HK-2 (cell line): ENCODE measurements around the gene TEX35.

Source experiments
- DNase-seq: peaks from one replicate; pipeline ENCODE4 v3.0.0-alpha.2; 2018; ENCODE audit not compliant: unreplicated experiment

The TEX35 gene

DNA sequence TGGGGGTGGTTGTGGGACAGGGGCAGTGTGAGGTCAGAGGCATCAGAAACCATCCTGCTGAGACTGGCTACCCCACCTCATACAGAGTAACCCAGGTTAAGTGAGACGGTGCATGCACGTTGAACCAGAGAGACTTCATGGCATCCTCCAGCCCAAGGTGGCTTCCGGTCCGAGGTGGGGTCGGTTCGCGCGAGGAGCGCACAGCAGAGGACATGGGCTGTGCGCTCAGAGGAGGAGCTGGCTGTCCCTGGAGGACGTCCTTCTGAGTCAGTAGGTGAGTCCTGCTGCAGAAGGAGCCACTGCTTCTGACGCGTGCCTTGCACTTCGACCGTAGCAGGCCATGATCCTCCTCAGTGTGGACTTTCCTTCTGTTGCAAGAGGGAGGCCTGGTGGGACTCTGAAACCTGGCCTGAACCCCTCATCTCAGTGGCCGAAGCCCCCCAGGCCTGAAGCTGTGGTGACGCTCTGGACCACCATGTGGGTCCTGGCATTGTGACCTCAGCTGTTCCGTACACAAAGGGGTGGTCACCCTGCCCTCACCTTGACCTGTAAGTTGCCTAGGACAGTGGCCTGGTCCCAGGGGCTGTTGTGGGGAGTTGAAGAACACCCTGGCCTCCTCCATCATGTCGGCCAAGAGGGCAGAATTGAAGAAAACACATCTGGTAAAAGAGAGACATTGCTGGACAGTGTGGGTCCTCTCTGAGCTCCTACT lies at the start of gene TEX35:
Gene TEX35, plus strand, starts transcription at position 544 of the 712 bp plus-strand sequence. Its CDS starts 80 bp downstream, at position 624.
- no peak for DNase-seq

DNA sequence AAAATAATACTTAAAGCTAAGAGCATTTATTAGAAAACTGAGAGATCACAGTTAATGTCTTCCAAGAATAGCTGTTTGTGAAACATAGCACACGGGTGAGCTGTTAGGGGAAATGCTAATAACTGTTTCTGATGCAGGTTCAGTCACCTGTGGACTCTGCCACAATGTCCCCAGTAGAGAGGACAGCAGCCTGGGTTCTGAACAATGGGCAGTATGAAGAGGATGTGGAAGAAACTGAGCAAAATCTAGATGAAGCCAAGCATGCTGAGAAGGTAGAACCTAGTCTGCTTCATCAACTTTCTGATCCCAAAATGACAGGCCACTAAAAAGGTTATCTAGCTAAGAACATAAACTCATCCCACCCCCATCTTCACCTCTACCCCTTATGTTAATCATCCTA lies 48.8 kb upstream of the TEX35 start:
- no peak for DNase-seq

DNA sequence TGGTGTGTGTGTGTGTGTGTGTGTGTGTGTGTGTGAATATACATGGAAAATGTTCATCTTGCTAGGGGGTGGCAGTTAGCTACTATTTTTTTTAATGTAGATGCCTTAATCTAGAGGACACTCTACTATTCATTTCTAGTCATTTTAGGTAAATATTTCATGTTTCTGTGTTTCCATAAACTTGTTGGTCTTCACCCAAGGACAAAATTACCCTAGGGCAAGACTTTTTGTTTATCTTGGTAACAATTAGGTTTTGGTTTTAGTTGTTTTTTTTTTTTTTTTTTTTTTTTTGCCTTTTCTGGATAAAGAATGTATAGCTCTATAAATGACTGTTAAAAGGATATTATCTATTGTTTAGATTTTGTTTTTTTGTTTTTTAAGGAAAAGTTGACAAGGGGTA lies 48.3 kb upstream of the TEX35 start:
- no peak for DNase-seq

DNA sequence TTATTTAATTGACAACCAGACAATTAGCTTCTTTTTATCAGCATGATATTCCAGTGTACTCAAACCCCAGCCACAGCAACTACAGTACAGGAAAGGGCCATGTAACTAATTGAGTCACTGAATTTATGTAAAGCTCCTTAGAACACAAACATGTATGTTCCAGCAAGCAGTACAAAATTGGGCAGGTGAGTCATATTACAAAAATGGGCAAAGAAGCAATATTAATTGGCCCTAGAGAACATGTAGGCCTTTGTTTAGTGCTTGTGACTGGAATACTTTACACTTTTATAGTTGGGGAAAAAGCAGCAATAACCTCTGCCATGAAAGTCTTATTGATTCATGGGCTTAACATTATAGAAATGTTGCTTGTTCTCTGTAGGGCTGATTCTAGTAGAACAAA lies 47.9 kb upstream of the TEX35 start:
- no peak for DNase-seq

DNA sequence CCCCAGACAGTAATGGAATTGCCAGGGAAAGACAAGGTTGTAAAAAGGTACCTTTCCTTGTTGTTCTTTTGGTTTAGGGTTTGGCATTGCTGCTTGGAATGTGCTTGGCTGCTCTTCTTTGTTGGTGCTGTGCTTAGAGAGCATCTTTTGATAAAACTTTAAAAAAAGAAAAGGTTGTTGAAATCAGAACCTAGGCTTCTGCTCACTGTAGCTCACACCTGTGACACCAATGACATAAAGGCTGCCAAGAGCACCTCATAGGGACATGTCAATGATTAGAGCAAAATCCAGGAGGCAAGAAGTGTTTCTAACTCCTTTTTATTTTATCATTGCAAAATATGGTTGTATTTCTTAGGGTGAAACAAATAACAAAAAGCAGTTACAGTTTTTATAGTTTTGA lies 45.1 kb upstream of the TEX35 start:
- no peak for DNase-seq

DNA sequence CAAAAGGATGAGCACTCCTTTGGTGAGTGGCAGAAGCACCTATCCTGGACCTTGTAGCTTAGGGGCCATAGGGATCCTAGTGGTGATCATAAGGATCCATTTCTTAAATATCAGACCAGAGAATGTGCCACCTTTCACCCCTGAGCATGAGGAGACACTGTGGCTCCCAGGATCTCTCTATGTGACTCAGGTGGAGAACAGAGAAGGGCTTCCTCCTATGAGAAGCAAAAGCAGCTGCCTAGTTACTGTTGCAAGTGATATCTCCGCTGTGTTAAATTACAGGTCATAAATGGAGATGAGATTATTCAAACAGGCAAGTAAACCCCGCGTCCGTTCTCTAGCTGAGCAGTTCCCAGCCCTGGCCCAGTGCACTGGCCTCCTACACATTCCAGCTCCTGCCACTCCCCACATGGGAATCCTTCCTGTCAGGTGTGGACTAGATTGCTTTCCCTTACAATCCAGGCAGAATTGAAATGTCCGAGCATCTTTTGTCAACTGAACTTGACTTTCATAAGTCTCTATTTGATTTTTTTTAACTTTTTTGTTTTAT lies 42.4 kb upstream of the TEX35 start:
- no peak for DNase-seq

DNA sequence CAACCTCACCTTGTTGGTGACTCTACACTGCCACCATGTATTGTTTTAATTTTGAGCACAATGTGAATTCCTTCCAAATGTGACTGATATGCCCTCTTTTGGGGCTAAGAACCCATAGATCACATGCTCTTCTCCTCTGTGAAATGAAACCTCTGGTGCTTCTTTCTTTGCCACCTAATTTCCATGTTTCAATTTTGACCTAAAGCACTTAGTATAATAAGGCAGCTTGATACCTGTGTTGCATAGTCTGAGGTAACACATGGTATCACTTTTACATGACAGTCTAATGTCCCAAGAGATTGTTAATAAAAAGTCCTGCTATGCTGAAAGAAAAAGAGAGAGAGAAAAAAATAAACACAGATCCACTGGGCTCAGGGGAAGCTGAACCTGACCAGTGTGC lies 40.4 kb upstream of the TEX35 start:
- no peak for DNase-seq

DNA sequence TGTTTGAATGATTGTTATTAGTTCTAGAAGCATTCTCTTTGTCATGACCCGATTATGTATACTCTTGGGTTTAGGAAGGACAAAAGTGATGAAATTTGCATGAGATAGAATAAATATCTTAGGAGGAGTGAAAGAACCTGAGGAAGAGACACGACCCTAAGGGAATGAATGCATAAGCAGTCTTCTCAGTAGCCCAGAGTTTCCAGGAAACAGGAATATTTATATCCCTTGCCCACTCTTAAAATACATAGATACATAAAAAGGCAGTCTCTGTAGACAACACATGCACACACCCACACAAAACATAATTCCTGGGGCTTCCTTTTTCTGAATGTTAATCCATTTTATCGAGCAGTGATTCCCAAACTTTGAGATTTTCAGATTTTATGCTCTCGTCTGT lies 35.5 kb upstream of the TEX35 start:
- DNase-seq, result no peak

DNA sequence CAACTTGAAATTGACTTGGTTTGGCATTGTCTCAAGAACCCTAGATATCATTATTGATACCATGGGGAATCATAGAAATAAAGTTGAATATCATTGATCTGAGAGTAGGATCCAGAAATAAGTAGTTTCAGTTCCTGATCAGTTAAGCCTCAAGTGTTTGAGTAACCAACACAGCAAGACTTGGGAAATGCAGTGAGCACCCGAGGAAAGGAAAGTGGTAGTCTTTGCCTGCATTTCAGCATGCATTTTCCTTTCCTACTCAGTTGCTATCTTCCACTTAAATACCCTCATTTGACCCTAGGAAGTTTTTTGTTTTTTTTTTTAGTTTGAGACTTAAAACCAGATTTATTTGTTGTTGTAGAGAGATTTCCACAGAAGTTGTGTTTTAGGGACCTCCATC lies 35.1 kb upstream of the TEX35 start:
- DNase-seq, result no peak

DNA sequence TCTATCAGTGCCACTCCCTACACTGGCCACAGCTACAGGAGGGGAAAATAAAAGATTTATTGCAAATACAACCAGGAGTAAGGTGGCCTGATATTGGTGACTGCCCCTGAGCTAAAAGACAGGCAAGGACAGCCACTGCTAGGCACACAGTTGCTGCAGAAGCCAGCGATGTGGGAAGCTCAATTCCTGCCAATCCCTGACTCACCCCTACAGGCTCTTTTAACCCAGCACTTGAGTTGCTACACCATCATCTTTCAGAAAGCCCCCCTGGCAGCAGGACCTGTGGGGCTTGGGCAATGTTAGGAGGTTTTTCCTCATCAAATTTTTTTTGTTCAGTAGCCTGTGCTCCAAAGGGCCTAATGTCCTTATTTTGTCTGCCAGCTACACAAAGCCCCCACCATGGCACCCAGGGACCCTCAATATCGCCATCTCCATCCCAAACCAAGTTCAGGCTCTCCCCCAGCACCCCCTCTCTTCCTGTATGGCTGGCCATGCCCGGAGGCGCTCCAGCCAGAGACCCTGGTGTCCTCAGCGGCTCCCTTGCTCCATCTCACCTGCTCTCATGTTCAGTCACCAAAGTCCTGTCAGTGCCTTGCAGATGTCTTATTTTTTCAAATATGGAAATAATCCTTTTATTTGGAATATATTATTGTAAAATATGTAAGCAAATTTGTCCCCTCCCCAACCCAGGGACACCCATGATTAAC lies 29.5 kb upstream of the TEX35 start:
- DNase-seq, result no peak

DNA sequence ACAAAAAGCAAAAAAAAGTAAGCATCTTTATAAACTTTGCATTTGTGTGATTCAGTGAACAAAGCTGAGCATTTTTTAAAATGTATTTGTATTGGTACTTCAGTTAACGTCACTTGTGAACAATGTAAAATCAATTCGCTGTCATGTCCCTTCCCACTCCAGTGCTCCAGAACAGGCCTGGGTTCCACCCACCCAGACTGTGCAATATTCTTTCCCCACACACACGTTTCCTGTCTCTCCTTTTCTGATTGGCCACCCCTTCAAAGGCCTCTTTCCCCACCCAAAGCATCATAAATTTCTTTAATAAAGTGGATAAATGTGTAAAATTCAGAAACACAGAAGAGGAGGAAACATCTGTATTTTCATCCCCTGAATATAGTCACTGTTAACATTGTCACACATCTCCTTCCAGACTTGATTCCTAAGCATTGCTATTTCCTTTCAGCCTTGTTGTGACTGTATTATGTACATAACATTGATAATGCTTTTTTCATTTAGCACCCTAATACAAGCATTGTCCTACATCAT lies 28.1 kb upstream of the TEX35 start:
- no peak for DNase-seq

DNA sequence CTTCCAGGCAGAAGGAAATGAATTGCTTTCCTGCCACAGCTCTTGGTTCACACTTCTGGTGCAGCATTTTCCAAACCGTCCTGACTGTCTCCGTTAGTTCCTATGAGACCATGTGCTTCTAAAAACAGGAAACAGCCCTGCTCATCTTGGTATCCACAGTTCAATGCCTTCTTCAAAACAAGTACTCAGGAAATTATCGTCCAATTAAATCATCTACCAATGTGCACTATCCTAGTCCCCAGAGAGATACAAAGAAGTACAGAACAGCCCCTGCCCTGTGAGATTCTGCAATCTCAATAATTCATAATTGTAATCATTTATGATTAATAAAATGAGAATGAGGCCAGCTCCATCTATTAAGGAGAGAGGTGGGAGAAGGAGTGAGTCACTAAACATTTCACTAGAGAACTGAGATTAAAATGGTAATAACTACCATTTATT lies 27.3 kb upstream of the TEX35 start:
- no peak for DNase-seq

DNA sequence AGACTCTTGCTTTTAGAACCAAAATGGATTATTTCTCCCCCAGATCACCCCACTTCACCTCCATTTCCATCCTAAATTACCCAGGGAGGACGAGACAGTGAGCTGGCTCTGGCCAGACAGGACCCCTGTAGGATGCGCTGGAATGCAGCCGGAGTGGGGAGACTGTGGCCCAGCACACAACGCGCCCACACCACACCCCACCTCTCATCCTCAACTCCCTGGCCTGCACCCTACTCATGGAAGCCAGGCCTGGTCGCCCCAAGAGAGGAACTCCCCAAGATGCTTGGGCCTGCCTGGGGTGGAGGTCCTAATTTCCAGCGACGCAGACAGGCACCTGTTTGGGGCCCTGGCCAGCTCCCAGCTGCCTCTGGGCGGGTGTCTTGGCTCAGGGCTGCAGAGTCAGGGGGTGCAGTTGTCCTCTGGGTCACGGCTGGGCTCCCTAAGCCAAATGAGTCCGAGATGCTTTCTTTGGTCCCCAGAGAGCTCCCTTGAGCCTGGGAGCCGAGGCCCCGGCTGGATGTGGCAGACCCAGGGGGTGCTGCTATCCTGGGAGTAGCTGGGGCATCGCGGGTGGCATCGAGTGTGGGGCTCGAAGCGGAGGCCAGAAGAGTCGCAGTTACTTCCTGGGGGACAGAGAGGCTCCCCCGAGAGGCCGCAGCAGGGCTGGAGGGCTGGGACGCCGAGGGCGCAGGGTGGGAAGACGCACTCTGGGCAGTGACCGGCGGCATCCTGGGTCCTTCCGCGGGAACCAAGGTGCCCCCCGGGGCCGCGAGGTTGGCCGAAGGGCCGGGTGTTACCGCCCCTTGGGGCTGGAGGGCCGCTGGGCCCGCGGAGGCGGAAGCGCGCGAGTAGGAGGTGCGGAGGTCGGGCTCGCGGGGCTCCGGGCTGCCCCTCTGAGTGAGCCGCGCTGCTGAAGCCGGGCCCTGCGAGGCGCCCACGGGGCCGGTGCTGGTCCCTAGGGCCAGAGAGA lies 26.5 kb upstream of the TEX35 start:
- no peak for DNase-seq

DNA sequence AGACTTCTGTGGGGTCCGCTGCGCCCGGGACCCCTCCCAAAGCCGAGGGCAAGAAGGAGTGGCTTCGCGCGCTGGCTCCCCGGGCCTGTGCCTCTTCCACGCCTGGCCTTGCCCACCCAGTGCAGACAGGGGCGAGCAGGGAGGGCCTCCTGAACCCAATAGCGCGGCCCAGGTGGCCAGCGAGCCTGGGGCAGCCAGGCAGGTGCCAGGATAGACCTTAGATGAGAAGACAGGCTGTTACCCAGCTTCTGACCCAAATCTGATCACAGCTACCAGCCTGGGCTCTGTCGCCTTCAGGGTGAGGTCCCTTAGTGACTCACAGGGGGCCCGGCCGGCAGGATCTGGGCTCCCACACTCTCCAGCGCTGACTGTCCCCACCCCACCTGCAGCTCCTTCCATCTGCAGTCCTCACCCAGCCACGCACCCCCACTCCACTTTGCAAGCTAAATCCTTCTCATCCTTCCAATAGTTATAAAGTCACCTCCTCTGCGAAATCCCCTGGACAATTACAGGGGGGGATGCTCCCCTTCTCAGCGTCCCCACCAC lies 25.8 kb upstream of the TEX35 start:
- DNase-seq, result no peak

DNA sequence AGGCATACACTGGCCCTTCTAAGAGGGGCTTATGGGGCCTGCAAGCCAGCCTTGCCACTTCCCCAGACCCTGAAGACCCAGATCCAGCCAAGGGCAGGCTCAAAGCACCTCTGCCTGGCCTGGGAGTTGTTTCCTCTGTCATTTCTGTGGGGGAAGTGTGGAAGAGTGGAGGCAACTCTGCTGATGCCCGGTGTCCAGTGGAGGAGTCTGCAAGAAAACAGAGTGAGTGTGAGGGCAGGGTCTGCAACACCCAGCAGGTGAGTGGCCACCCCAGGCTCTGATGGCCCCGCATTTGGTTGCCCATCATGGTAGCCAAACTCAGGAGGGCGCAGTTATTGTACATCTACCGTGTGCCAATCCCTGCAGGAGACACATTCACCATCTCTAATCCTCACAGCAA lies 24.5 kb upstream of the TEX35 start:
- DNase-seq, result no peak

DNA sequence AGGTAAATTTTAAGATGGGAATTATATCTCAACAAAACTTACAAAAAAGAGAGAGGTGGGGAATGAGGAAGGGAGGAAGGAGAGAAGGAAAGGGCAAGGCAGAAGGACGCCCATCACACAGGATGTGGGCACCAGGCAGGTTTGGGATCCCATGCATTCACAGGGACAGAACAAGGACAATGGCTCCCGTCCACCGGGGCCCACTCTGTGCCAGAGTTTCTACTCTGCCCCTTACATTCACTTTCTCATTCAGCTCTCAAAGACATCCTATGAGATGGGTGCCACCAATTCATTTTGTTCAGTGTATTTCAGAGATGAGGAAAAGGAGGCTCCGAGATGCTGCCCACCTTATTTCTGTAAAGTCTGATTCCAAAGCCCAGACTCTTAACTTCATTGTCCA lies 23.5 kb upstream of the TEX35 start:
- DNase-seq, result no peak

DNA sequence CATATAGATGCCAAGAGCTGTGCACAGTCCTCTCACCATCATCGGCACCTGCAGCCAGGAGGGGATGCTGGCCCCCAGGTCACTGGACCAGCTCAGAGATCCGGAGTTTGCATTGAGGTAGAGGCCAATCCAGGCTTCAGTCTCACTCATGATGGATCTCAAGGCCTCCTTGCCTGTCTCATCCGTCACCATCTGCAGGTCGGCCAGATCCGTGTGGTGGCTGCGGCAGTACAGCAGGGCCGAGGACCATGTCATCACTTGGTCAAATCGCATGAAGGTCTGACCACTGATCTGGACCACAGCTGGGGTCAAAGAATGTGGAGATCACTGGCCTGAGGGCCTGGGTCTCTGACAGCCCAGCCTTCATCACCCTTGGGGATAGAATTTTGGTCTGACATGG lies 22.8 kb upstream of the TEX35 start:
- DNase-seq, result no peak

DNA sequence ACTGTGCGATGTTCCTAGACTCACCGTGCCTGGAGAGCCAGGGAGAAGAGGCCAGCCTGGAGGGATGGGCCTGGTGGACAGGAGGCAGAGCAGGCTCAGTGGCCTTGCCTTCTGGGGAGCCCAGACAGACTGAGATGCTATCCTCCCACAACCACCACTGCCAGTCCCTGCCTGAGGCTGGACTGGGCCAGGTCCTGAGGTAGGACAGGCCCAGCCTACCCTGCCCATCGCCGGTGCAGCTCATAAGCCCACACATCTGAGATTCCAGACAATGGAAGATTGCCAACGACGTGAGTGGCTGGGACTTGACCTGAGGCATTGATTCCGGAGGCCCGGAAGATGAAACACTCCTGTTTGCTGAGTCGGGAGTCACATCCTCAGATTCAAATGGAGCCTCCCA lies 21.9 kb upstream of the TEX35 start:
- no peak for DNase-seq

DNA sequence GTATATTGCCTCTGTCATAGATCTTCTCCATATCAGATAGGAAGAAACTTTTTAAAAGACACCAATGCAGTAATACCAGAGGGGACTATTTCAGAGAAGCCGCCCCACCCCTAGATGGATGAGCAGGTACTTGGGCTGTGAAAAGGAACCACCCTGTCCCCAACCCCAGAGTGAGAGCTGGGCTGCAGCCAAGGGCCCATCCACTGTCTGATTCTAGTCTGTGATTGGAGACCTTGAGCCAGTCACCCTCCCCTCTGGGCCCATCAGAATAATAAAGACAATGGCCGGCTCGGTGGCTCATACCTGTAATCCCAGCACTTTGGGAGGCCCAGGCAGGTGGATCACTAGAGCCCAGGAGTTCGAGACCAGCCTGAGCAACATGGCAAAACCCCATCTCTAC lies 21.2 kb upstream of the TEX35 start:
- no peak for DNase-seq

DNA sequence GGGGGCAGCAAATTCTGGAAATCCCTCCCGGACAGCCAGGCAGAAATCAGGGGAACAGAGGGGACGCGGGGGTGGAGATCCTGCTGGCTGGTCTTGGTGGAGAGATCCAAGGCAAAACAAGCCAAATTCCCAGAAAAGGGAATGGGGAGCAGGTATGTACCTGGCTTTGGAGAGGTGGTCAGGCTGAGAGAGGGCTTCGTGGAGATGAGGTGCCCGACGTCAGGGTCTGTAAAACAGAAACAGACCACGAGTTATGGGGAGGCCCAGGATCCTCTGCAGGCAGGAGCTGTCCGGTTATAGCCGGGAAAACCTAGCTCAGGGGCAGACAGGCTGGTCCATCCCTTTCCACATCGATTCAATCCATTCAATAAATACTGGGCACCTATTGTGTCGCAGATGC lies 20.6 kb upstream of the TEX35 start:
- no peak for DNase-seq

DNA sequence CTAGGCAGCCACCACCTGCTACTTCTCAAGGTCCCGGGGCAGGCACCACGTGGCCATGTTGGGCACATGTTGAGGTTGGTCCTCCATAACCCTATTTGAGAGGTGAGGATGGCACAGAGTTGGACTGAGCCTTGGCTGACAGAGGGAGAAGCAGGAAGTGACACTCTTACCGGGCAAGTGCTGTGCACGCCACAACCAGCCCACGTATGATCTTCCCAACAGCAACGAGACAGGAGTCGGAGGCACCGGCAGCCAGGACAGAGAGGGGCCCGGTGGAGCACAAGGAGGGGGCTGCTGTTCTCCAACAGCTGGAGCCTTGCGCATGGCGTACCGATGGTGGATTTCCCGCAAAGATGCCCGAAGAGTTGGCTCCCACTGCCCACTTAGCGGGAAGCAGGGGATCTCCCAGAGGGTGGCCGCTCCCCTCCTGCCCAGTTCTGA lies 19.6 kb upstream of the TEX35 start:
- DNase-seq, result no peak

DNA sequence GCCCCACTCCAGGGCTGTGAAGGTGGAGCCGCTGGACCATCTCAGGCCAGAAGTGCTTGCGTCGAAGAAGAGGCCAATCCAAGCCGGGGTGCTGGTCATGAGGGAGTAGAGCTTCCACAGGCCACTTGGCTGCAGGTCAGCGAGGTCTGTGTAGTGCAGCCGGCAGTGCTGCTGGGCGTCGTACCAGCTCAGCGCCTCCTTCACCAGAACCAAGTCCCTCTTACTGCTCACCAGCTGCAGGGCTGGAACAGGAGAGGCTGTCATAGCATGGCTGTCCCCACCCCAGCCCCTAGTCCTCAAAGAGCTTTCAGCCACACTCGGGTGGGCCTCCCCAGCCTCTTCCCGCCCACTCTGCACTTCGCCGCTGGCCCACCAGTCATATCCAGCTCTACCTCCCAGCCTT lies 18.3 kb upstream of the TEX35 start:
- DNase-seq, result no peak
